ENCODE measurements around the gene AIM2. TPM values are rescaled to one million over a fixed set of nuclear protein-coding genes. Genes with fewer than 3 reads are reported as not detected.

AIM2 gene
- total RNA-seq (2021): 0.90 and 1.1 TPM in 2 replicates
- long read RNA-seq: 0 reads

DNA sequence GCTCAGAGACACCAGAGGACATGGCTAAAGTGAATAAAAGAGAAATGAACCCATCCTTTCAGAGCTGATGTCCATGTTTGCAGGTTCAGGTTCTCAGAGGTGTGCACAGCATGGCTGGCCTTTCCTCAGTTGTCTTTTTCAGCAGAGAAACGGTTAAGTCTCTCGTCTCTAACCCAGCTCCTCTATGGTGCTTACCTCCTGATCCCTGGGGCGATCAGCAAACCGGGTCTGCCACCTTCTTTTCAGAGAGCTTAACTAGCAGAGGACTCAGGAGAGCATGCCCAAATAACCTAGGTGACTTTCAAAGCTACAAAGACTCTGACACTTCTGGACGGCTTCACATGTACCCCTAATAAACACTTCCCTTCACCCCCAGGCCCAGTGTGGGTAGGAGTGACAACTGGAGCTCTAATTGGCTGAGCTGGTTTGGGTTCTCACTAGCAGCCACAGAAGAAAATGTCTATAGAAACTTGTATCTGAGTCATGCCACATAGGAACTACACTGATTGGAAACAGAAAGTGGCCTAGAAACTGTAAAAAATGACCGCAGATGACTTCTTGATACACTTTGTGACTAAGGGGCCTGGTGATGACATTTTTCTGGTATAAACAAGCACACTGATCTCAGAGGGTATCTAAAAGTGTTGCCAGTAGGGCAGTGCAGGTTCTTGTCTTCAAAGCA, at the start of gene AIM2:
TSS of gene AIM2 (minus strand) at position 329 of the 682 bp plus-strand sequence. CDS start 3,267 bp downstream, outside the sequence.
- no peaks in the 10 kb centered on the region for H3K36me3 Mint-ChIP-seq (ENCODE audit: insufficient read depth in 1 of 3, low read depth in 3 of 3)
- no peak within 1 kb of the TSS for H2BK120ac ChIP-seq (ENCODE audit: low read depth, low read length, poor library complexity, severe bottlenecking)

More for the DNA sequence above, at the start of gene AIM2:
- H4K8ac ChIP-seq (replicated peaks; ENCODE audit: insufficient read length, low read depth, low read length): no peak within 1 kb of the TSS
- no peak within 1 kb of the TSS for H2AK5ac ChIP-seq (ENCODE audit: insufficient read length, low read length)
- no peak within 1 kb of the TSS for H3K14ac ChIP-seq (ENCODE audit: insufficient read depth, low read length)
- Mint-ChIP-seq H3K4me1 (peaks cover 3% of the 10 kb centered on the region in 2 experiments; a peak in 1 of 4 replicates), H3K9me3 (no peaks in the 10 kb centered on the region), H3K27ac (no peak within 1 kb of the TSS), H3K27me3 (ENCODE audit: low read depth) (peaks cover 3% of the 10 kb centered on the region), H3K4me3 (no peak within 1 kb of the TSS)
- no peaks in the 10 kb centered on the region for H4K20me1 ChIP-seq (ENCODE audit: control insufficient read depth, insufficient read depth, insufficient read length)
- no peak within 1 kb of the TSS for H3K56ac ChIP-seq (ENCODE audit: insufficient read length, low read depth, low read length)
- H2AFZ ChIP-seq (ENCODE audit: low read length): no peak within 1 kb of the TSS
- H3K9me3 ChIP-seq (ENCODE audit: control insufficient read depth, low read depth, low read length): no peaks in the 10 kb centered on the region
- H3K23me2 ChIP-seq (ENCODE audit: insufficient read length, low read depth, low read length, poor library complexity, severe bottlenecking): no peaks in the 10 kb centered on the region
- WGBS (ENCODE audit: extremely low coverage, insufficient read length, low lambda C conversion rate): no CpG with 5 or more reads among the region's 6 CpGs
- no peak within 1 kb of the TSS for H2BK20ac ChIP-seq (ENCODE audit: low read depth, low read length, poor library complexity, severe bottlenecking)
- no peaks in the 10 kb centered on the region for H3K4me1 ChIP-seq (ENCODE audit: insufficient read depth, low read length)
- H4K5ac ChIP-seq (ENCODE audit: insufficient read length, low read depth, low read length): no peak within 1 kb of the TSS
- H3K18ac ChIP-seq (ENCODE audit: insufficient read length, low read depth, low read length): no peak within 1 kb of the TSS
- no peaks in the 10 kb centered on the region for H3K79me2 ChIP-seq (ENCODE audit: insufficient read depth, low read length)
- no peak within 1 kb of the TSS for H2BK5ac ChIP-seq (ENCODE audit: insufficient read length, low read length)
- H3K27ac ChIP-seq (ENCODE audit: insufficient read length, low read depth, low read length): no peak within 1 kb of the TSS
- no peak within 1 kb of the TSS for H2BK12ac ChIP-seq (ENCODE audit: insufficient read length, low read depth, low read length)
- no peak for TF ChIP-seq CTCF (conservative IDR thresholded peaks at IDR 0.05)
- no peak within 1 kb of the TSS for H3K23ac ChIP-seq (ENCODE audit: insufficient read length, low read depth, low read length)
- no peaks in the 10 kb centered on the region for H3K79me1 ChIP-seq (ENCODE audit: insufficient read depth, low read depth, low read length, poor library complexity, severe bottlenecking)
- no peak within 1 kb of the TSS for H3K4ac ChIP-seq (ENCODE audit: low read depth, low read length)
- H3K27me3 ChIP-seq (ENCODE audit: insufficient read depth, low read length): no peaks in the 10 kb centered on the region
- H3K9ac ChIP-seq (ENCODE audit: extremely low read depth, insufficient read length, low read length): no peak within 1 kb of the TSS
- no peak within 1 kb of the TSS for H3T11ph ChIP-seq (ENCODE audit: low read length)
- H4K91ac ChIP-seq (ENCODE audit: insufficient read length, low read depth, low read length): no peak within 1 kb of the TSS
- no peak within 1 kb of the TSS for H3K4me2 ChIP-seq (ENCODE audit: insufficient read depth, insufficient read length, low read length)
- H2BK15ac ChIP-seq (ENCODE audit: low read depth, low read length): no peak within 1 kb of the TSS
- DNase-seq: no peak

Data from H9 (cell line).